OCI-LY1 (cell line): ENCODE data around the gene GXYLT2.

Experiments used
- EZH2 ChIP-seq: fragments of 200-600 bp; sonication (generic), shearing (Covaris generic); IDR thresholded peaks from 2 replicates; pipeline ENCODE4 v1.8.0; 2017; ENCODE audit warnings: borderline replicate concordance, mixed run types, mild to moderate bottlenecking, antibody characterized with exemption, low read length, moderate library complexity, mixed read lengths
- TF ChIP-seq, protein P1 (sequence below): fragments of 200-600 bp; sonication (generic), shearing (Covaris generic); IDR thresholded peaks from 2 replicates; pipeline ENCODE4 v1.5.1; 2017; ENCODE audit warnings: mild to moderate bottlenecking, antibody characterized with exemption, low read length, moderate library complexity, mixed read lengths

DNA sequence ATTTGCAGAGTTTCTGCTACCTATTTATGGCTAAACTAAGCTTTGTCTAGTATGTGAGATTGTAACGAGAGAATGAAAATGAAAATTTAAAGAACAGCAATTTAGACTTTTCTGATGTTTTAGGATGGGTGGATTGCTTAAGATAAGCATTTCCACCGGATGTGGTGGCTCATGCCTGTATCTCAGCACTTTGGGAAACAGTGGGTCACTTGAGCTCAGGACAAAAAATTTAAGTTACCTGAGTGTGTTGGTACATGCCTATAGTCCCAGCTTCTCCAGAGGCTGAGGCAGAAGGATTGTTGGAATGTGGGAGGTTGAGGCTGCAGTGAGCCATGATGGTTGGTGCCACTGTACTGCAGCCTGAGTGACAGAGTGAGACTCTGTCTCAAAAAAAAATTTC, 112.1 kb downstream of the GXYLT2 start:
- TF ChIP-seq, protein P1, sequence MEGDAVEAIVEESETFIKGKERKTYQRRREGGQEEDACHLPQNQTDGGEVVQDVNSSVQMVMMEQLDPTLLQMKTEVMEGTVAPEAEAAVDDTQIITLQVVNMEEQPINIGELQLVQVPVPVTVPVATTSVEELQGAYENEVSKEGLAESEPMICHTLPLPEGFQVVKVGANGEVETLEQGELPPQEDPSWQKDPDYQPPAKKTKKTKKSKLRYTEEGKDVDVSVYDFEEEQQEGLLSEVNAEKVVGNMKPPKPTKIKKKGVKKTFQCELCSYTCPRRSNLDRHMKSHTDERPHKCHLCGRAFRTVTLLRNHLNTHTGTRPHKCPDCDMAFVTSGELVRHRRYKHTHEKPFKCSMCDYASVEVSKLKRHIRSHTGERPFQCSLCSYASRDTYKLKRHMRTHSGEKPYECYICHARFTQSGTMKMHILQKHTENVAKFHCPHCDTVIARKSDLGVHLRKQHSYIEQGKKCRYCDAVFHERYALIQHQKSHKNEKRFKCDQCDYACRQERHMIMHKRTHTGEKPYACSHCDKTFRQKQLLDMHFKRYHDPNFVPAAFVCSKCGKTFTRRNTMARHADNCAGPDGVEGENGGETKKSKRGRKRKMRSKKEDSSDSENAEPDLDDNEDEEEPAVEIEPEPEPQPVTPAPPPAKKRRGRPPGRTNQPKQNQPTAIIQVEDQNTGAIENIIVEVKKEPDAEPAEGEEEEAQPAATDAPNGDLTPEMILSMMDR: no peak
- TF ChIP-seq EZH2: no peak
